NCI-H748 (cell line): Measurements from ENCODE around the gene GNAZ.

Experiments
- DNase-seq: peaks from one replicate; lab custom pipeline; 2025; ENCODE audit not compliant: unreplicated experiment; lab: John Stamatoyannopoulos, UW

Gene GNAZ

GRCh38 chr22:23117891-23118646 lies 47.8 kb downstream of the GNAZ start:
- no peak for DNase-seq

DNA sequence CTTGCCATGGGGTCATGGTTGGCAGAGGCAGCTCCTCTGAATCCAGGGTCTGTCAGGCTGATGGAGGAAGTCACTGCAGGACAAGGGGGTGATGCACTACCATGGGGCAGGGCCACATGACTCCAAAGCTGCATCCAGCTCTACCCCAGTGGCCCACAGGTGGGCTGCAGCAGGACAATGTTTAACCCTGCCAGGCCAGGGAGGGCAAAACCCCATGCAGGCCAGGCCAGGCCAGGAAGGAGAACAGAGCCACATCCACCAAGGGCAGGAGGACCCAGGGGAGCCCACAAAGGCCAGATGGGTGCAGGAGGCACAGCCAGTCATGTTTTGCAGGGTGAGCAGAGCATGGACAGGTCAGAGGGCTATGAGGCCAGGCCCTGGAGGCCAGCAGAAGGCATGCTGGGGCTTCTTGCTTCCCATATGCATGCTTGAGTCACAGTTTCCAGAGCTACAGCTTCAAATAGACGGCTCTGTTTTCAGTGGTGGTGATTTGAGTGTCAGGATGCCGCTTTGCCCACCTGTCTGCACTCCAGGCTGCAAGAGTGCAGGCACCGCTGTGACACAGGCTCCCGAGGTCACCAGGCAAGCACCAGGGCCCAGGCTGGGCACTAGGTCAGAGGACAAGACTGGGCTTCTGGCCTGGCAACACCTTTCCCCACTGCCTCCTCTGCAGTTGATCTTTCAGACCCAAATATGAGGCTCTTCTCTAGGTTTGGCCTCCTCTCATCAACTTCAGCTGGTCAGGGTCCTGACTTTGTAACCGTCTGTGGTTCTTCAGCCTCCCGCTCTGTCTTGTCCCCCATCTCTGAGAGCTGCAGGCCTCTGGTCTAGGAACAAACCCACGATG lies 48.6 kb downstream of the GNAZ start:
- DNase-seq: no peak

DNA sequence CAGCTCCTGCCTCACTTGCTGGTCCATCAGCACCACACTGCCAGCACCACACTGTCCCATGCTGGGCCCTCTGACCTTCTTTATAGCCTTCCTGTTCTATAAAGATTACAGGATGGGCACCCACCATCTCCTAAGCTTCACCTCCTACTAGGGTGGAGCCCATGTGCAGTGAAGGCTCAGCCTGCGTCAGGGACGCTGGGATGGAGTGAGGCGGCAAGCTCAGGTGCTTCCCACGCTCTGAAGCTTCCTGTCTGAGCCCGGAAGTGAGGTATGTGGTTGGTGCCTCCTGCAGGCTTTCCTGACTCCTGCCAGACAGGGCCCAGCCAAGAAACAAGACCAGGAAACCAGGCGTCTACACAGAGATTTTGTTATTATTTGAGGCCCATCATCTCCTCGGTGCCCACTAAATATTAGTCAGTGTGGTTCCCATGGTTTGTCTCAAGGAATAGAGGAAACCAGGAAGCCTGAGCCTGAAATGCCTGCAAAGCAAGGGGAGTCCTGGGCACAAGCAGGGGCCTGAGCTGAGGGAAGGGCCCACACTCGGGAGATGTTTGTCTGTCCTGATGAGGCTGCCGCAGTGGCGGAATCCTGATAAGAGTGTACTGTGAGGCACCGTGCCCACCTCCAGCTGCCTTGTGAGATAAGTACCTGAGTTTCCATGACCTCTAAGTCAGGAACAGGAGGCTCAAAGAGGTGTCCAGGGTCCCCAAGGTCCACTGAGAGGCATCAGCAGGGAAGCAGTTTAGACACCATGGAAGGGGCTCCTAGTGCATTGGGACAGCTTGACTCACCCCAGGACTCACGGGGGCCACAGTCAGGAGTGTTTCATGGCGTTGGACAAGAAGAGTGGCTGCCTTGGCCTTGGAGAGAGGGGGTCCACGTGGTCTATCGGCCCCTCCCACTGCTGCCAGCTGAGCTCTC lies 49.4 kb downstream of the GNAZ start:
- DNase-seq: no peak

DNA sequence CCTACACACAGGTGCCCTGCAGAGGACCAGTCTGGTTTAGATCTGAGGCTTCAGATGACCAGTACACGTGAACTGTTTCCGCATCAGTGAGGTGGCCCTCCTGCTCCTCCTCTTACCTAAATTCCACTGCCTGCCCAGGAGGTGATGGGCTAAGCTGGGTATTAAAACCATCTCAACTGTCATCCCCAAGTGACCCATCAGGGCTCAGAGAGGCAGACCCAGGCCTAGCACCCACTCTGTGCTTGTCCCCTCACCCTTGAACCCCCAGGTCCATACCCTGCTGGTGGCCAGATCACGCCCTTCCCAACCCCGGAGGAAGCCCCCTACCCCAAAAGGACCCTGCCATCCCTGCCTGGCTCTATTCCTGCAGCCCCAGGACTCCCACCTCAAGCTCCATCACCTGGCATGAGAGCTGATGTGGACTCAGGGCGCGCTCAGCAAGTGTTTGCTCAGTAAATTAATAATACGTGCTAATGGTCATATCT lies 50.1 kb downstream of the GNAZ start:
- no peak for DNase-seq

DNA sequence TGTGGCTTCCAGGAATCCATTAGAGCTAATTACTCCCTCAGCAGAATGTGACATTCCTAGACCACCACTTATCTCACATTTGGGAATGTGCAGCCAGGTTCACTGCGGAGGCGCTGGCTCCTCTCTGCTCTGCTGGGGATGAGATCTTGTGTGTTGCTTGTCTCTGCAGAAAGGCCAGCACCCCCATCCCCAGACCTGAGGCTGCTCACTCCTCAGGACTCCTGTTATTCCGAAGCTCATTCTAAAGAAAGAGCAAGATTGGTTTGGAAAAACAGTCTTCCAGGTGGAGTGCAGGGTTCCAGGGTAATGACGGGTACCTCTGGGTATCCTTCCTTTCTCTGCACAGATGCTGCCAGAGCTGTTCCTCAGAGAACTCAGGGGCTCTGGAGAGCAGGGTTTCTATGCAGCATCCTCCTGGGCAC lies 50.7 kb downstream of the GNAZ start:
- no peak for DNase-seq

DNA sequence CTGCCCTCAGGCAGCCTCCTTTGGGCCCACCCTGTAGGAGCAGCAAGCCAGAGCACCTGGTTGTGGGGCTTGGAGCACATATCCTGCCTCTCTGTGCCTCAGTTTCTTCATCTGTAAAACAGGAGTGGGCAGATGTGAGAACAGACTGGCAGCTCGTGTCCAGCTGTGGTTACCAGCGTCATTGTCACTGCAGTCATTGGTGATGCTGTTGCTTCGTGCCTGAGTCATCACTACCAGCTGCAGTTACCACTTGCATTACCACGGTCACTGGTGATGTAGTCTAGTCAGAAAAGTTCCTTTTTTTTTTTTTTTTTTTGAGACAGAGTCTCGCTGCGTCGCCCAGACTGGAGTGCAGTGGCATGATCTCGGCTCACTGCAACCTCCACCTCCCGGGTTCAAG lies 51.1 kb downstream of the GNAZ start:
- no peak for DNase-seq

DNA sequence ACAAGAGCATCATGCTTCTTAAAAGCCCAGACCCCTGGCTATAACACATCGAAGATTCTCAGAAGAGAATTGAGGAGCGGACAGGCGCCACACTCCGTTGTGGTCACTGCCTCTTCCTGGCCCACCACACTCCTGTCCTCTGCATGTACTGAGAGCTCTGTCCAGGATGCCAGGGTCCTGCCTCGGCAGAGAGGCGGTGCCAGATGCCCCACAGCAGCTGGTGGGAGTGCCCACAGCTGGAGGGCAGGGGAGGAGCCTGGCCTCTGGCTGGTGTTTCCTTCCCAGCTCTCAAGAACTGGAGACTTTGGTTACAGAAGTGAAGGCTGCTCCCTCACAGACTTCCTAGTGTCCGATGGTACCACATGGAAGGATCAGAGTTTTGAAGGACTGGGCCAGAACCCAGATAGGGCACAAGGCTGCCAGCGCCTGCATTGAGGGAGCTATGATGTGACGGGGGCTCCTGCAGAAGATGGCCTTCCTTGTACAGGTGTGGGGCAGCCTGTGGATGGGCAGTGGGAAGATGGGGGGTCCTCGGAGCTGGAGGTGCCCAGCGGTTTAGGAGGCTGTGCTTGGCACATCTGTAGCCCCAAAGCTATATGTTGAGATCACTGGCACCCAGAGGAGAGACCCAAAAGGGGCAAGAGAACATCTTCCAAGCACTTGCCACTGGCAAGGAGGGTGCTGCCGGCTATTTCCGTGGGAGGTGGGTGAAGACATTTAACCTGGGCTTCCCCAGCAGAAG lies 52.1 kb downstream of the GNAZ start:
- no peak for DNase-seq

DNA sequence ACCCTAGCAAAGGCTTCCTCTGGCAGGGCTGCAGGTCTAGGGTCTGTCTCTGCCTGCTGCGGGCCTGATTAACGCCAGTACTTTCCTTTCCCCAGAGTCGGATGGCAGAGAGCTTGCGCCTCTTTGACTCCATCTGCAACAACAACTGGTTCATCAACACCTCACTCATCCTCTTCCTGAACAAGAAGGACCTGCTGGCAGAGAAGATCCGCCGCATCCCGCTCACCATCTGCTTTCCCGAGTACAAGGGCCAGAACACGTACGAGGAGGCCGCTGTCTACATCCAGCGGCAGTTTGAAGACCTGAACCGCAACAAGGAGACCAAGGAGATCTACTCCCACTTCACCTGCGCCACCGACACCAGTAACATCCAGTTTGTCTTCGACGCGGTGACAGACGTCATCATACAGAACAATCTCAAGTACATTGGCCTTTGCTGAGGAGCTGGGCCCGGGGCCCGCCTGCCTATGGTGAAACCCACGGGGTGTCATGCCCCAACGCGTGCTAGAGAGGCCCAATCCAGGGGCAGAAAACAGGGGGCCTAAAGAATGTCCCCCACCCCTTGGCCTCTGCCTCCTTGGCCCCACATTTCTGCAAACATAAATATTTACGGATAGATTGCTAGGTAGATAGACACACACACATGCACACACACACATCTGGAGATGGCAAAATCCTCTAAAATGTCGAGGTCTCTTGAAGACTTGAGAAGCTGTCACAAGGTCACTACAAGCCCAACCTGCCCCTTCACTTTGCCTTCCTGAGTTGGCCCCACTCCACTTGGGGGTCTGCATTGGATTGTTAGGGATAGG lies 52.9 kb downstream of the GNAZ start:
- no peak for DNase-seq

DNA sequence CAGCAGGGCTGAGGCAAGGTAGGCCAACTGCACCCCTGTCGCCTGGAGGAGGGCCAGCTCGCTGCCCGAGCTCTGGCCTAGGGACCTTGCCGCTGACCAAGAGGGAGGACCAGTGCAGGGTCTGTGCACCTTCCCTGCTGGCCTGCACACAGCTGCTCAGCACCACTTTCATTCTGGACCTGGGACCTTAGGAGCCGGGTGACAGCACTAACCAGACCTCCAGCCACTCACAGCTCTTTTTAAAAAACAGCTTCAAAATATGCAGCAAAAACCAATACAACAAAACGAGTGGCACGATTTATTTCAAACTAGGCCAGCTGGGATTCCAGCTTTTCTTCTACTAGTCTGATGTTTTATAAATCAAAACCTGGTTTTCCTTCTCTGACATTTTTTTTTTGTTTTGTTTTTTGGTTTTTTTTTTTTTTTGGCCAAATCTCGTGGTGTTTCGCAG lies 53.5 kb downstream of the GNAZ start:
- DNase-seq: no peak

GRCh38 chr22:23124611-23125511 lies 54.5 kb downstream of the GNAZ start:
- DNase-seq: no peak

- DNase-seq: no peak
Measured at GRCh38 chr22:23125512-23126103, 55.3 kb downstream of the GNAZ start.

GRCh38 chr22:23126165-23127054 lies 56.1 kb downstream of the GNAZ start:
- DNase-seq: no peak

DNA sequence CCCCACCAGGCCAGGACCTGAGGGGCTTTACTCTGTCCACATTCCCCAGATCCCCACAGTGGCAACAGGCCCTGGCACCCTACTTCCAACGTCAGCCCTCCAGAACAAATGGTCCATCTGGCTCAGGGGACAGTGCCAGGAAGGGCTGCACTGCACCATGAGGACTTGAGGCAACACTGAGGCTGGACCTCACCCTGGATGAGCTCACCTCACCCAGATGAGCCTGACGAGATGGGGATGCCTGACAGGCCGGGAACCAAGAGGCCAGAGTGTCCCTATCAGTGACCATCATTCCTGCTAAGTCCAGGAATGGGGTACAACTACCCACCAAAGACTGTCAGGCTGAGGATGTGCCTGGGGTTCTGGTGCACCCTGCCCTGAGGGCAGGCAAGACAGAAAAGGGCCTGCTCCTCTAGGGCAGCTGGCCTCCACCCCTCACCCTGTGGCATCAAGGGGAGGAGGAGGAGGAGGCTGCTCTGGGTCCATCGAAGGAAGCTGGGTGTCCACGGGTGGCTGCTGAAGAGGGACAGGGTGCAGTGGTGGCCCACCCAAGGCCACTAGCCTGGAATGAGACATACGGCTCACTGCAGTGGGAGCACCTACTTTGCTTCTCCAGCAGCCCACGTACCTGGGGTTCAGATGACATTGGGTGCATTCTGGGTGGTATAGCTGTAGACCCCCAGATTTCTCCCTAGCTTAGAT lies 56.9 kb downstream of the GNAZ start:
- DNase-seq: no peak

DNA sequence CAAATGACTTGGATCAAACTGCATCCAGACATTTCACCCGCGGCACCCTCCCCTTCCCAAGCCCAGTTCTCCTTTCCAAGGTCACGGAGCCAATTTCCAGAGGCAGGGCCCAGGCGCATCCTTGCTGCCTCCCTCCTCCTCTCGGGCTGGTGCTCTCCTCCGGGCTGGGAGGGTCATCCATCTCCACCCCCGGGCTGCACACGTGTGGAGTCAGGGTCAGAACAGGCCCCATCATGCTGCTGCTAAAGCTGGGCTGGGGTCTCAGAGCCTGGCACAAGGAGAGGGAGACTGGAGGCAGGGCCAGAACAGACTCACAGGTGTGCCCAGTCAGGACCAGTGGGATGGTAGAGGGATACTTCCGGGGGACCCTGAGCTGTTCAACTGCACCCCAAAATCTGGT lies 57.5 kb downstream of the GNAZ start:
- DNase-seq: no peak

DNA sequence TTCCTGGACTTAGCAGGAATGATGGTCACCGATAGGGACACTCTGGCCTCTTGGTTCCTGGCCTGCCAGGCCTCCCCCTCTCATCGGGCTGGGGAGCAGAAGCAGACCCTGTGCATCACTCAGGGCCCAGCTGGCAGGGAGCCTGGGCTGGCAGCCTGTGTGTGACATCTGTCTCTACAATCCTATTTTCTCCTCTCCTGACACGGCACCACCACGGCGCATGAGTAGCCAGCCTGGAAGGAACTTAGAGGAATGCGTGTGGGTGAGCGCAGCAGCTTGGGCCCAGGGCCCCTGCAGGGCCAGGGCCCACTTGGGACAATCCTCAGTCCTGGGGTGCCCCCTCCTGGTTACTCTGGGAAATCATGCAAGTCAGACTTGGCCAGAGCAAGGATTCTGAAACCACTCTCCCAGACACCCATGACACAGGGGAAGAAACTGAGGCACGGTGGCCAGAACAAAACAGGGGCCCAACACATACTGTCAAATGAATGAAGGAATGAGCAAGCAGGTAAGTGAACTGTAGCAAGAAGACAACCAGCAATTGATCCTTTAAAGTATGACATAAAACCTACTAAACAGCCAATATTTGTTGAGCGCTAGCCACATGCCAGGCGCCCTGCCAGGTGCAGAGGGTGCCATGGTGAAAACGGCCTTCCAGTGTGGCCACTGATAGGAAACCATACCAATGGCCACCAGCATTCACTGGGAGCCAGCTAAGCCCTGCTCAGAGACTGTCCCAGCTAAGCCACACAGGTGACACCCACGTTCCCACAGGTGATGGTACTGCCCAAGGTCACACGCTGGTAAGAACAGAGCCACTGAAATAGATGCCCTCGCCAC lies 58.2 kb downstream of the GNAZ start:
- peak; percentile 58 for DNase-seq

- no peak for DNase-seq
Measured at GRCh38 chr22:23129149-23129548, 58.8 kb downstream of the GNAZ start.
